Upper lobe of right lung (tissue), 1 donor: Measurements from ENCODE around the gene TMPRSS4. TPM values are rescaled to one million over a fixed set of nuclear protein-coding genes. Genes with fewer than 3 reads are reported as not detected.
A peak's percentile ranks its signal among the peaks of the same experiment; 100 is the strongest.

Experiments used
- ATAC-seq: fragments of 200-7000 bp; cut with Tn5 transposase; one replicate; pipeline ENCODE4 v1.9.1; 2020; ENCODE audit warnings: mild to moderate bottlenecking, moderate library complexity
- DNase-seq: peaks from one replicate; pipeline ENCODE4 v3.0.0-alpha.2; 2020
- H3K27ac ChIP-seq: fragments of 200-600 bp; one replicate; pipeline ENCODE4 v1.8.0; 2022
- H3K27me3 ChIP-seq: fragments of 200-600 bp; one replicate; pipeline ENCODE4 v1.8.0; 2022; ENCODE audit warnings: mild to moderate bottlenecking
- H3K36me3 ChIP-seq: fragments of 200-600 bp; one replicate; pipeline ENCODE4 v1.8.0; 2022
- H3K4me1 ChIP-seq: fragments of 200-600 bp; one replicate; pipeline ENCODE4 v1.8.0; 2022
- H3K4me3 ChIP-seq: fragments of 200-600 bp; one replicate; pipeline ENCODE4 v1.8.0; 2022; ENCODE audit warnings: mild to moderate bottlenecking
- H3K9me3 ChIP-seq: fragments of 200-600 bp; one replicate; pipeline ENCODE4 v1.8.0; 2022
- CTCF ChIP-seq: fragments of 200-600 bp; IDR thresholded peaks from one replicate; pipeline ENCODE4 v1.8.0; 2022; ENCODE audit warnings: antibody characterized with exemption
- intact Hi-C: fragments of 100-400 bp; cut with DNase I; formaldehyde crosslinking; loops from one replicate; pipeline ENCODE4 v1.11.0; 2022
- total RNA-seq: library from RNA; stranded (reverse); fragmentation: NEBNext Ultra II Directional; extraction: Animal tissue kit (Norgen Biotek cat#: 25700); gene quantifications from one replicate; pipeline ENCODE4 v1.2.1, GENCODE V29; 2021
- donor health status: DM: no; HTN: yes; CAD: no; lungs with severe emphysema.

Gene TMPRSS4
- total RNA-seq, 1 donor from 2014 or later, result 3.0 TPM

GRCh38 chr11:118112711-118113430 lies 36.0 kb downstream of the TMPRSS4 start:
- H3K4me1 ChIP-seq, result no peaks in the 10 kb centered on the region
- ATAC-seq (no peak), DNase-seq (peak; percentile 30)
- no peak overlapping the region for H3K27ac ChIP-seq
- H3K36me3 ChIP-seq, result no peaks in the 10 kb centered on the region
- no peak overlapping the region for H3K4me3 ChIP-seq
- intact Hi-C loops, result no loop called here
- H3K27me3 ChIP-seq, result no peaks in the 10 kb centered on the region
- no peaks in the 10 kb centered on the region for H3K9me3 ChIP-seq
- no peak for TF ChIP-seq CTCF

DNA sequence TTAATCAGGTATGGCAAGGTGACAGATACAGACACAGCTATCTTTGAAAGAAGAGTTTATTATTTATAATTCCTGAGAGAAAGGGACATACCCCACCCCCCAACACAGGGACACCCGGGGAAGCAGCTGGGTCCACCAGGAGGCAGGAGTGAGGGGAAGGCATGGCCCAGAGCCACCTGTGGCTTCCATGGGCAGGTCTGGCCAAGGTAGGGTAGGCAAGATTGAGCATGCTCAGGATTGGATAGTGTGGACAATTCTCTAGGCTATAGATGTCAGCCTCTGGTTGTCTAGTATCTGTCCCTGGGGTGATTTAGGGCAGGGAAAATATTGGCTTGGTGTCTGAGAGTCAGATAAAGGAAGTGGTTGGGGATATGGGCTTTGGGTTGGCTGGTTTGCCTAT lies 37.4 kb downstream of the TMPRSS4 start:
- no peaks in the 10 kb centered on the region for H3K27me3 ChIP-seq
- no peak overlapping the region for H3K4me3 ChIP-seq
- no peaks in the 10 kb centered on the region for H3K4me1 ChIP-seq
- TF ChIP-seq CTCF, result no peak
- H3K27ac ChIP-seq, result no peak overlapping the region
- intact Hi-C loops, result no loop called here
- H3K9me3 ChIP-seq, result no peaks in the 10 kb centered on the region
- no peak for ATAC-seq
- H3K36me3 ChIP-seq, result no peaks in the 10 kb centered on the region
- DNase-seq, result peak; percentile 5

GRCh38 chr11:118115048-118115447 lies 38.2 kb downstream of the TMPRSS4 start:
- Histone ChIP-seq H3K27me3 (no peaks in the 10 kb centered on the region), H3K4me3 (no peak overlapping the region), H3K36me3 (no peaks in the 10 kb centered on the region), H3K4me1 (no peaks in the 10 kb centered on the region), H3K9me3 (no peaks in the 10 kb centered on the region), H3K27ac (no peak overlapping the region)
- DNase-seq, result peak; percentile 33
- TF ChIP-seq CTCF, result no peak
- intact Hi-C loops, result no loop called here
- no peak for ATAC-seq

GRCh38 chr11:118117790-118118601 lies 41.1 kb downstream of the TMPRSS4 start:
- no peaks in the 10 kb centered on the region for H3K4me1 ChIP-seq
- intact Hi-C loops, result no loop called here
- ATAC-seq (no peak), DNase-seq (peak; percentile 38)
- no peak overlapping the region for H3K27ac ChIP-seq
- no peak for TF ChIP-seq CTCF
- H3K36me3 ChIP-seq, result no peaks in the 10 kb centered on the region
- H3K9me3 ChIP-seq, result no peaks in the 10 kb centered on the region
- H3K27me3 ChIP-seq, result no peaks in the 10 kb centered on the region
- H3K4me3 ChIP-seq, result no peak overlapping the region

GRCh38 chr11:118120793-118121192 lies 43.9 kb downstream of the TMPRSS4 start:
- Histone ChIP-seq H3K4me3 (no peak overlapping the region), H3K27me3 (no peaks in the 10 kb centered on the region), H3K4me1 (no peaks in the 10 kb centered on the region), H3K27ac (no peak overlapping the region), H3K9me3 (no peaks in the 10 kb centered on the region), H3K36me3 (no peaks in the 10 kb centered on the region)
- intact Hi-C loops, result no loop called here
- TF ChIP-seq CTCF, result no peak
- DNase-seq, result no peak
- no peak for ATAC-seq
